Type B pancreatic cell (in vitro differentiated cells): ENCODE data around the gene ANO10. TPM values are rescaled to one million over a fixed set of nuclear protein-coding genes. Genes with fewer than 3 reads are reported as not detected.
"Not testable (repeated sequence)": the region's sequence is repeated elsewhere in the genome, so short reads cannot be mapped to it uniquely, and the experiment has no call there.

Experiments used
- DNase-seq: peaks from one replicate; pipeline ENCODE4 v3.0.0; 2021; ENCODE audit warnings: mixed read lengths; ENCODE audit not compliant: unreplicated experiment; ENCODE audit errors: extremely low spot score
- H3K27ac Mint-ChIP-seq: 2 replicates; pipeline ENCODE4 v1.8.0; 2021; ENCODE audit warnings: mild to moderate bottlenecking, mixed read lengths
- H3K27me3 Mint-ChIP-seq: 2 replicates; pipeline ENCODE4 v1.8.0; 2021; ENCODE audit warnings: mixed read lengths
- H3K36me3 Mint-ChIP-seq: 2 replicates; pipeline ENCODE4 v1.8.0; 2021; ENCODE audit warnings: mixed read lengths
- H3K4me1 Mint-ChIP-seq: one replicate; pipeline ENCODE4 v1.8.0; 2021; ENCODE audit warnings: mixed read lengths; ENCODE audit not compliant: unreplicated experiment
- H3K4me3 Mint-ChIP-seq: 2 replicates; pipeline ENCODE4 v1.8.0; 2021; ENCODE audit warnings: mild to moderate bottlenecking, mixed read lengths
- H3K9me3 Mint-ChIP-seq: 2 replicates; pipeline ENCODE4 v1.8.0; 2021; ENCODE audit warnings: mixed read lengths
- CTCF ChIP-seq: fragments of 200-600 bp; sonication (generic); conservative IDR thresholded peaks from 2 replicates; pipeline ENCODE4 v1.5.0; 2021; ENCODE audit warnings: antibody characterized with exemption, mild to moderate bottlenecking
- total RNA-seq: library from RNA; stranded (reverse); gene quantifications from 2 replicates; pipeline ENCODE4 v1.2.1, GENCODE V29; 2021; ENCODE audit warnings: low replicate concordance

Gene ANO10
- total RNA-seq, 1 donor from 2014 or later, result 32.5 TPM

GRCh38 chr3:43558171-43558570, 63.6 kb downstream of the ANO10 start:
- Mint-ChIP-seq H3K4me1 (no peaks in the 10 kb centered on the region), H3K36me3 (peaks cover 23% of the 10 kb centered on the region), H3K27me3 (no peaks in the 10 kb centered on the region), H3K9me3 (no peaks in the 10 kb centered on the region), H3K4me3 (no peak overlapping the region), H3K27ac (no peak overlapping the region)
- no peak for TF ChIP-seq CTCF
- DNase-seq, result no peak

- Mint-ChIP-seq H3K9me3 (no peaks in the 10 kb centered on the region), H3K27me3 (no peaks in the 10 kb centered on the region), H3K4me1 (no peaks in the 10 kb centered on the region), H3K36me3 (peaks cover 12% of the 10 kb centered on the region), H3K27ac (no peak overlapping the region), H3K4me3 (no peak overlapping the region)
- TF ChIP-seq CTCF, result no peak
- DNase-seq, result no peak
Measured at GRCh38 chr3:43549626-43550290, 72.1 kb downstream of the ANO10 start.

- not testable (repeated sequence) for H3K27ac Mint-ChIP-seq, H3K4me3 Mint-ChIP-seq, H3K9me3 Mint-ChIP-seq, H3K4me1 Mint-ChIP-seq, H3K36me3 Mint-ChIP-seq, H3K27me3 Mint-ChIP-seq, DNase-seq
- TF ChIP-seq CTCF, result peak; percentile 83
Measured at GRCh38 chr3:43544277-43544676, 77.5 kb downstream of the ANO10 start.

GRCh38 chr3:43542328-43543043, 79.3 kb downstream of the ANO10 start:
- no peak overlapping the region for H3K4me3 Mint-ChIP-seq
- TF ChIP-seq CTCF, result no peak
- peaks cover under 1% of the 10 kb centered on the region for H3K4me1 Mint-ChIP-seq
- peaks cover 5% of the 10 kb centered on the region for H3K36me3 Mint-ChIP-seq
- no peak for DNase-seq
- H3K27me3 Mint-ChIP-seq, result no peaks in the 10 kb centered on the region
- H3K27ac Mint-ChIP-seq, result no peak overlapping the region
- H3K9me3 Mint-ChIP-seq, result no peaks in the 10 kb centered on the region

GRCh38 chr3:43540624-43541023, 81.2 kb downstream of the ANO10 start:
- Mint-ChIP-seq H3K27me3 (no peaks in the 10 kb centered on the region), H3K36me3 (peaks cover 5% of the 10 kb centered on the region), H3K9me3 (no peaks in the 10 kb centered on the region), H3K27ac (no peak overlapping the region), H3K4me3 (no peak overlapping the region), H3K4me1 (peaks cover 6% of the 10 kb centered on the region)
- DNase-seq, result no peak
- TF ChIP-seq CTCF, result no peak
